HG03095 (cell line): Measurements from ENCODE around the gene PLCB4.
"Not testable (repeated sequence)": the region's sequence is repeated elsewhere in the genome, so short reads cannot be mapped to it uniquely, and the experiment has no call there.

ENCODE experiments used
- ATAC-seq: cut with Tn5 transposase; IDR thresholded peaks from one replicate; pipeline ENCODE4 v1.9.1; 2021; ENCODE audit warnings: moderate library complexity; ENCODE audit not compliant: unreplicated experiment

PLCB4 gene

DNA sequence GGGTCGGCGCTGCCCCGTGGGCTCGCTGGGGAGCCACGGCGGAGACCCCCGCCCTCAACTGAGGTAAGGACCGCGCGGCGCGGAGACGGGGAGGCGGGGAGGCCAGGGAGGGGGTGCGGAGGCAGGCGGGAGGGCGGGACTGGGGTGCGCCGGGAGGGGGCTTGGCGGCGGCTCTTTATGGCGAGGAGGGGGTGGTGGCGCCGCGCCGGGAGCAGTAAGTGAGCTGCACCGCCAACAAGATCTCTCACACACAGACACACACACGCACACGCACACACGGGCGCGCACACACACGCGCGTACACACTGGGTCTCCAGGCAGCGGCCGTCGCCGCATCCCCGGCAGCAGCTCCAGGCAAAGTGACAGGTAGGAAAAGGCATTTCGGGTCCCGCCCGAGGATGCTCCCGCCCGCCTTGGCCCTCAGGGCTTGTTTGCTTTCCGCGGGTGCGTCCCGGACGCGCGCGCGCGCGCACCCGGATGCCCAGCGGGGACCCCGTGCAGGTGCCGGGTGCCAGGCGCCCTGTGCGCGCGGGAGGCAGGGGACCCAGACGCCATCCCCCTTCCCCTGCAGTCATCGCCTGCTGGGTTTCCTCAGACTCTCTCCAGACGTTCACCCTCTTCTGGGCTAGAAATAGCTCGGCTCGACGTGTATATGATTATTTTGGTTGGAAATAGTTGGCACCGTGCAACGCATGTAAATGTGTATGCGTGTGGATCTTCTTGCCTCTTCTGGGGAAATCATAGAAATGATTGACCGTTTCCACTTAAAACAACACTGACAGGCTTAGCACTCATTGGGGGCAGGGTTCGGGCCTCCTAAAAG, at the start of gene PLCB4:
Gene PLCB4 (plus strand): TSS at position 247 of the 823 bp plus-strand sequence. CDS start 238,728 bp downstream, outside the sequence.
- ATAC-seq: no peak

DNA sequence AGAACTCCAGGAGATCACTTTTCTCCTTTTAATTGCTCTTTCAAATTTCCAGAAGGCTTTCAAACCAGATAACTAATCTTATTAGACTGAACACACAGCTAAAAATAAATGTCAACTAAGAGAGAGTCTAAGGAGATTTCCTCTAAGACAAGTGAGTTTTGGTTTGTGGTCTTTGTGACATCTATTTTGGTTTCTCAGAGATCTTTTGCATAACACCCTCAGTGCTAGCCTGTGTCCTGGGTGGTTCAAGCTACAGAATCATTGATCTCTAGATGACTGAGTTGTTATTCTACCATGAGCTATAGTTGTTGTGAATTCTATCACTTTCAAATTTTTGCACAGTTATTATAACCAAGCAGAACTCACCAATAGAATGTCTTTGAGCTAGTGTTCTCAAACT, 49.1 kb upstream of the PLCB4 start:
- ATAC-seq: no peak

DNA sequence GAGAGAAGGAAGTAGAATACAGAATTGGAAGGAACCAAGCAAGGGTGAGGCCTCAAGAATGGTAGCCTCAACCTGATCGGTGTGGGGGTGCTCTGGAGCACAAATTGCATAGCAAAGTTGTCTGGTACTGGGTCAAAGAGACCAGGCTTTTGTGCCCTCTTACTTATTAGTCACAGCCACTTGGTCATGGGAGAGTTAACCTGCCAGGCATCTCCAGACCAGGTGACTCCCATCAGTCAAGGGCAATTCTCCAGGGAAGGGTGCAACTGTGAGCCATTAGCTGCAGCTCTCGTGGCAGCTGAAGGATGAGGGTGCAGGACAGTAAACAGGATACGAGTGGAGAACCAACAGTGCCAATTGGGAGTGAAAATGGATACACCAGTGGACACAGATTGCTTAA, 47.7 kb upstream of the PLCB4 start:
- ATAC-seq: no peak

DNA sequence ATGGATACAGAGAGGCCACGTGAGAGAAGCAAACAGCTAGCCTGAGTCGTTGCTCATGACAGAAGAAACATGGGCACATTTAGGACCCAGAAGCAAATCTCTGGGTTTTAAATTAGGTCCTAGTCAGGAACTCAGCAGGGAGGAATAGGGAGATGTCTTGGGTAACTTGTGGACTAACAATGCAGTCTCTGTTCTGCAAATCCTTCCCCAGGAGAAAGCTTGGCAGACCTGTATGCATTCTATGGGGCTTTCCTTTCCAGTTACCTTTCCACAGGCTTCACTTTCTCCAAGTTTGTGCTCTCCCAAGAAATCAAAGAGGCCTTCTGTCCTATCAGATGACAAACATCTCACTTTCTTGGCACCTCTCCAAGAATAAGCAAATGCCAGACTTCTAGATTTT, 47.2 kb upstream of the PLCB4 start:
- ATAC-seq: no peak

DNA sequence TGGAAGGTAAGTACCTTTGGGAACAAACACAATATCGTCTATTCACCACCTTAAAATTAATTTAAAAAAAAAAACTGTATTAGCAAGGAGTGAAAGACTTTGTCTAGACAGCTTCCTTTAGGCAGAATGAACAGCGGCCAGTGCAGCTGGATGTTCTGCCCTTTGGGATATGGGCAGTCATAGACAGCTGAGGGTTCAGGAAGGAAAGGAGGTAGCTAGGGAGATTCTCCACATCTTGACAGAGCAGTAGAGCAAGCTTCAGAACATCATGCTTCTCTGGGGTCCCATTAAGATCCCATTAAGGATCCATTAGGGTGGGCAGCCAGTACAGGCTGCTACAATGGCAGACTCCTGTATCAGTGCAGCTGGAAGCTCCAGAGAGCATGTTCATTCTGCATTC, 46.5 kb upstream of the PLCB4 start:
- ATAC-seq: no peak

DNA sequence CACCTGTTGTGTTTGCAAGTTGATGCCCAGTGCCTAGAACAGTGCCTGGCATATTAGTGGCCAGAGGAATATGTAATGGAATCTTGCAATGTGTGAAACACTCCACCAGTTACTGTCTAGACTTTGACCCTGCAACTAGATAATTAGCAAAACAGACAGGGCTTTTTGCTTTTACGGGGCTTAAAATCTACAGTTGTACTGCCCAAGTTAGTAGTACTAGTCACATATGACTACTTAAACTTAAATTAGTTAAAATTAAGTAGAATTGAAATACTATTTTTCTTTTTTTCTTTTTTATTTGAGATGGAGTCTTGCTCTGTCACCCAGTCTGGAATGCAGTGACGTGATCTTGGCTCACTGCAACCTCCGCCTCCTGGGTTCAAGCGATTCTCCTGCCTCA, 44.3 kb upstream of the PLCB4 start:
- ATAC-seq: no peak

DNA sequence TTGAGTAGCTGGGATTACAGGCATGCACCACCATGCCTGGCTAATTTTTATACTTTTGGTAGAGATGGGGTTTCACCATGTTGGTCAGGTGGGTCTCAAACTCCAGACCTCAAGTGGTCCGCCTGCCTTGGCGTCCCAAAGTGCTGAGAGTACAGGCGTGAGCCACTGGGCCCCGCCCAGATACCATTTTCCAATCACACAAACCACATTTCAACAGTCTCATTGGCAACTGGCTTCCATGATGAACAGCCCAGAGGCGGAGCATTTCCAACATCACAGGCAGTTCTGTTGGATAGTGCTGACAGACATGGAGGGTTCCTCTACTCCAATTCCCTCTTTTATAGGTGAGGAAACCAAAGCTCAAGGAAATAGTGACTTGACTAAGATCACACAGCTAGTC, 43.9 kb upstream of the PLCB4 start:
- ATAC-seq: no peak

DNA sequence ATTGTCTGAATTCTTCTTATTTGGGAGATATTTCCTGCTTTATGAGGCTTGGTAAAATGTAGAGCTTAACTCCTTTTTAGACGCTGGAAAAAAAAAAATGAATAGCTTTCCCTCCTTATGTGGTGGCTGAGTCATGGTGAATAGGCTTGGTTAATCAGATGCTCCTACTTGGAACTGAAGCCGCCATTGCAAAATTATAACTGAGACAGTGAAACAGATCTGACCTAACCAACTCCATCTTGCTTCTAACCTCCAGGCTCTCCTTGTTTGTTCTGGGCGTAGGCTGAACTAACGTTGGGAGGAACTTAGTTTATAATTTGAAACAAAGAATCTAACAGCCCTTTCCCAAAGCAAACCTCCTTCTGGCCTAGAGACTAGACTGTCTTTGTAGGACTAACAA, 43.2 kb upstream of the PLCB4 start:
- no peak for ATAC-seq

DNA sequence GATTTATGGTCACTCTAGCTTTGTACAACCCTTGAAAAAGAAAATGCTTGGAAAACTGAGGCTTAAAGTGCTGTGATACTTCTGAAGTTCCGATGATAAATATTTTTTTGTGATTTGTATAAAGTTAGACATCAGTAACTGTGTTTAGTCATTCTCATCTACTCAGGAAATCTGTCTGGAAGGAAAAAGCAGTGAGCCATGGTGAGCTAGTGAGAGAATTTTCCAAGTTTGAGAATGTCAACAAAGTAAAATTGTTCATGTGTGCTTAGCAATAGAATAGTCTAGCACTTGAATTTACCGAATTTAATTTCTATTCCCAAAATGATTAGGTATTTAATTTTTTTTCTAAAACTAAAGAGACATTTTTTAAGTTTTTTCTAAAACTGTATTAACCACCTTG, 41.3 kb upstream of the PLCB4 start:
- no peak for ATAC-seq

DNA sequence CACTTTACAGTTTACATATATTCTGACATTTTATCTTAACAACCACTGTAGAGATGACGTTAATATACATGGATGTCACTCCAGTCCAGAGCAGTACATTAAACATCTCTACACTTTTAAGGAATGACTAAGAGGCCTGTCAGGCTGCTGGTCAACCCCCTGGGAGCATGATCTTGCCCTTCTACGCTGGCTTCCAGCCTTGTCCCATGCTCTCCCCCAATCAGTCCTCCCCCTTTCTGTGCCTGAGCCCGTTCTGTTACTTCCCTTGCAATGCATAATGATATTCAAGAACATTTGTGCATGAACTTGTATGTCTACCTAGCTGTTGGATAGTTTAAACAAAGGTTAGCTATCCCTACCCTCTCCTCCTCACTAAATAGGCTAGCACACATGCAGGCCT, 40.5 kb upstream of the PLCB4 start:
- ATAC-seq: no peak

DNA sequence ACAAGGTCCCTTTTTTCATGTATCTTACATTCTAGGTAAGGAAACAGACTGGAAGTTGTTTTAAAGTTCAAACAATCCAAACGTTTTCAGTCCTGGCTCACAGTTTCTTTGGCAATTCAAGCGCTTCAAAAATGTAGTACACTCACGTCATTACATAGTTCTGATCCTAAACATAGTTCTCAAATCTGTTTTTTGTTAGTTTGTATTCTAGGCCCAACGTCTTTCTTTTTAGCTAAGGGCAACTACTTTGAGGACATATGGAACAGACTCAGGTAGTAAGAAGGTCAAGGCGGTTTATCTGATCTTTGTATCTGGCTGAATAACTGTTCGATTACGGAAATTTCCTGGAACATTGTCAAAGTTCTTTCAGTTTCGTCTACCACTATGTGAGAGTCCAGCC, 36.9 kb upstream of the PLCB4 start:
- no peak for ATAC-seq

DNA sequence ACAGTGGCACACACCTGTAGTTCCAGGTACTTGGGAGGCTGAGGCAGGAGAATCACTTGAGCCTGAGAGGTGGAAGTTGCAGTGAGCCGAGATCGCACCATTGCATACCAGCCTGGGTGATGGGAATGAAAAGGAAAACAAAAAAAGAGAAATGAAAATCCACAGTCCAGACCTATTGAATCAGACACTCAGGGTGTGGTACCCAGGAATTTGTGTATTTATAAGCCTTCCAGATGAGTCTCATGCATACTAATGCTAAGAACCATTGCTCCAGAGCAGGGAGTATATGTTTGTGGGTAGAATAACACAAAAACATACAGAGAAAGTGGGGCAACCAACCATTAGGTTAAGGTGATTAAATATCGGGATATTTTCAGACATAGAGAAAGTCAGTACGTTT, 36.1 kb upstream of the PLCB4 start:
- ATAC-seq: no peak

DNA sequence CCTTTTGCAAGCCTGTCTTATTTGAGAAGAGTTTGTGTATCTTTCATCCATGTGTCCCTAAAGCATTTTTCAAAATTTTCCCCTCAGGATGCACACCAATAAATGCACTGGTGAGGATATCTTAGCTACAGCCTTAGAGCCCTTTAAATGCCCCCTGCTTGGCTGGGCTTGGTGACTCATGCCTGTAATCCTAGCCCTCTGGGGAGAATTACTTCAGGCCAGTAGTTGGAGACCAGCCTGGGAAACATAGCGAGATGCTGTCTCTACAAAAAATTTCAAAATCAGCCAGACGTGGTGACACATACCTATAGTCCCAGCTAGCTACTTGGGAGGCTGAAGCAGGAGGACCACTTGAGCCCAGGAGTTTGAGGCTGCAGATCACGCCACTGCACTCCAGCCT, 33.8 kb upstream of the PLCB4 start:
- no peak for ATAC-seq

DNA sequence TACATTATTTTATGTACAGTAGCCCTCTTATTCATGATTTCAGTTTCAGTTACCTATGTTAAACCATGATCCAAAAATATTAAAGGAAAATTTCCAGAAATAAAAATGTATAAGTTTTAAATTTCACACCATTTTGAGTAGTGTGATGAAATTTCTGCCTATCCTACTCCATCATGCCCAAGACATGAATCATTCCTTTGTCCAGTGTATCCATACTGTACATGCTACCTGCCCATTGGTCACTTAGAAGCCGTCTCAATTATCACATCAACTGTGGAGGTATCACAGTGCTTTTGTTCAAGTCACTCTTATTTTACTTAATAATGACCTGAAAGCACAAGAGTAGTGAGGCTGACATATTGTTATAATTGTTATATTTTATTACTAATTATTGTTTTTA, 32.3 kb upstream of the PLCB4 start:
- no peak for ATAC-seq

DNA sequence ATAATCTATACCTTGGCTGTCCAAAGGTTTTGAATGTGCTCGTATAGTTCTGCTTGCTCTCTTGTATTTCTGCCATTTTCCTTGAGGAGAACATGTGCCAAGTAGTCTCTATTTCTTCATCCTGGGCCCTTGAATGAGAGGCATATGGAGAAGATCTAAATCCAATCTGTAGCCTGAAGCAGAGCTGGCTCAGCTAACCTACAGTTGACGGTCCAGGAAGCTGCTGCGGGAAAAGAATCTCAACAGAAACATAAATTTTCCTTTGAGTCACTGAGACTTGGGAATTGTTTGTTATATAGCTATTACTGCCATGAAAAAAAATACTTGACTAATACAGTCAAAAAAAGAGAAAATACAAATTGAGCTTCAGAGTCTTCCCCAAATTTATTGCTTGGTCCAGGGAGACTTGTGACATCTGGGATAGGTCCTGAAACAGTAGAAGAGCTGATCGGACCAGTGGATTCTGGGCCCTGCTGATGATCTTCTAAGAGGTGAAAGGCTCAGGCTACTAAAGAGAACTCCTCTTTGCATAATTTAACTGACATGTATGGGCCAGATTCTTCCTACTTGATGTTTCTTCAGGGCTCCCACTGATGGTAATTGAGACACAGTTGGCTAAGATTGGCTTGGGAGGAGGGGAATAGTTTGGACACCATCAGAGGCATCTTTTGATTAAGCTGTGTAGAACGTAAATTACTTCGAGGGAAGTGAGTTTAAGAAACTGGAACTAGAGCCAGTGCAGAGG, 29.9 kb upstream of the PLCB4 start:
- no peak for ATAC-seq

DNA sequence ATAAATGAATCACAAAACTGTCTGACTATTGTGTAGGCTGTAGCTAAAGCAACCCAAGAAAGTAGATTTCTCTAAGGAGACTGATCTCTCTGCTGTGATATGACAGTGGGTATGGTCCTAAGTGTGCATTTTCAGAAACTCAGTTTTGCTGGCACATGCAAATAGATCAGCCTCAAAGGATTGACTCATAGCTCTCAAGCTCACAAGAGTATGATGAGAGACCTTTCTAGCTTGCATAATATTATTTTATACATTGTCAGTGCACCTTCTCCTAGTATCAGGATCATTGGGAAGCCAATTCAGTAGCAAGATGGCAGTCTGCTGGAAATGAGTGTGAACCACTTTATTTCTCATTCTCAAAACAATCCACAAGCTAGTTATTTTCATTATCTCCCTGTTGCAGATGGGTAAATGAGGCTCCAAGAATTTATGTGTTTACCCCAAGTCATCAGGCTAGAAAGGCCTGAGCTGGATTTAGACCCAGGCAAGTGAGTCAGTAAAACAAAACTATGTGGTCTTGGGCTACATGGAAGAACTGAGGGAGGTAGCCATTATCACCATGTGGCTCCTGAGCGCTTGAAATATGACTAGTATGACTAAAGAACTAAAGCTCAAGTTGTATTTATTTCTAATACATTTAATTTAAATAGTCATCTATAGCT, 27.9 kb upstream of the PLCB4 start:
- no peak for ATAC-seq

DNA sequence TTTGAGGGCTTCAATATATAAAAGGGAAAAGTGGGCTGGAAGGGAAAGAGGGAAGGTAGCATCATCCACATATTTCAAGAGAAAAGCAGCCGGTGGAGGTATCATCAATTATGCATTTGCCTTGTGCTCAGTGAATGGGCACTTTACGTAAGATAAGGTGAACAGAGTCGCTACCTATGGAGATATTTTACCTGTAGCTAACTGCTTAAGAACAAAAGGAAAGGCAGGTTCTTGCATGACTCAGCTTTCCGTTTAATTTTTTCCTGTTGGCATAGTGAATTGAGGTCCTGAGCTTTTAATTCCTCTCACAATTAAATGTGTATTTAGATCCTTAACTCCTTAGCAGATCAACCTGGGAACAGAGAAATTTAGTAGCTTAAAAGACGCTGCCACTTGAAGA, 25.5 kb upstream of the PLCB4 start:
- ATAC-seq: no peak

DNA sequence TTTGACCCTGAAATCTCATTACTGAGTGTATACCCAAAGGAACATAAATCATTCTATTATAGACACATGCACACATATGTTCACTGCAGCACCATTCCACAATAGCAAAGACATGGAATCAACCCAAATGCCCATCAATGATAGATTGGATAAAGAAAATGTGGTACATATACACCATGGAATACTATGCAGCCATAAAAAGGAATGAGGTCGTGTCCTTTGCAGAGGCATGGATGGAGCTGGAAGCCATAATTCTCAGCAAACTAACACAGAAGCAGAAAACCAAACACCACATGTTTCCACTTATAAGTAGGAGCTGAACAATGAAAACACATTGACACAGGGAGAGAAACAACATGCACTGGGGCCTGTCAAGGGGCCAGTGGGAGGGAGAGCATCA, 21.0 kb upstream of the PLCB4 start:
- ATAC-seq: not testable (repeated sequence)

DNA sequence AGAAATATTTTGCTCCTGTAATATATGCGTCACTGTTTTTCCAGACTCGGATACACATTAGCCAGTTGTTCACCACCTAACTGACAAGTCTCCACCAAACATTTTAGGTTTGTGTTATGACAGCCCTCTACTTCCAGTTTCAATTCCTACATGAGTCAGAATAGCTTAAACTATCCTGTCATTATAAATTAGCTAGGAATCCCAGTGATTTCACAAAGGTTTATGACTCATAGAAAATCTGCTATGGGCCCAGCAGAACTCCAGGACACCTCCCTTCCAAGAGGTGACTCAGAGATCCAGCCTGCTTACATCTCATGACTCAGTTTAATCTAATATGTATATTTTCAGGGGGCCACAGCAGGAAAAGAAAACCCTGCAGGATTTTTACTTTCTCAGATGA, 17.4 kb upstream of the PLCB4 start:
- ATAC-seq: no peak

DNA sequence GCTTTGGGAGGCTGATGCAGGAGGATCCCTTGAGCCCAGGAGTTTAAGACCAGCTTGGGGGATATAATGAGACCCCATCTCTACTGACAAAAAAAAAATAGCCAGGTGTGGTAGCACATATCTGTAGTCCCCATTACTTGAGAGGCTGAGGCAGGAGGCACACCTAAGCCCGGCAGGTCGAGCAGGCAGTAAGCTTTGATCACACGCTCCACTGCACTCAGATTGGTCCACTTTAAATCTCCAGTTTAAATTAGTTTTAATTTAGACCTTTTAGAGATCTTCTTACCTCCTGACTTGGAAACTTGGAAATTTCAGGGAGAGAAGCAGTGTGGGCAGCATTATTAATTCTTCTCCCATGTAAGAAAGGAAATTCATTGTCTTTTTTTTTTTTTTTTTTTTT, 16.8 kb upstream of the PLCB4 start:
- ATAC-seq: no peak

DNA sequence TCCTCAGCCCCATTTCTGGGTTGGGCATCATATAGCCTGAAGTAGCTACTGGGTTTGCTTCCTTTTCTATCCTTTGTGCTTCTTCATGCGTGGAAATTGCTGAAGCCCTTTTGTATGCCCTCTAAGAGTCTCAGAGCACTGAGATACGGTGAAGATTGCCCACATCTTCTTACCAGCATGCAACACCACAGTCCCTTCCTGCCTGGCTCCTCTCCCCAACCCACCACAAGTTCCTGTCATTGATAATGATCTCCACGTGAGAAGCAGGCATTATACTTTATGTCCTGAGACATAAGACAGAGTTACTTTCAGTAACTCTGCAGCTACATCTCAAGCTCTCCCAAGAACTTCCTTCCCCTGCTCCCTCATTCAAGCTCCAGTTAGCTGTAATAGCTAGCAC, 15.8 kb upstream of the PLCB4 start:
- no peak for ATAC-seq

DNA sequence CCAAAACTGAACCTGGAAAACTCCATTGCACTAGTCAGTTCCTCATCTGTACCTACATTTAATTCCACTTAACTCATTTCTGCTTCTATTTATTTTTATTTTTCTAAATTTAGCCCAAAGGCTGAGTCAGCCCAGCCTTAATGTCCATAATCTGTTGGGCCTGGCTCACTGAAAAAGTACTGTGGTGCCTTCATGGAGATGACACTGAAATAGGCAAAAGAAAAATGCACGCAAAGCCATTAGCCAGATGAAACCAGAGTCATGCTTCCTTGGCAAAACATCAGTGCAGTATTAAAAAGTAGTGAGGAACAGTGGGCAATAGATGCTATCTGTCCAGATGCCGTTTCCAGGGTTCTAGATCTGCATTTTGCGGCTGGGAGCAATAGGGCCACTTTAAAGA, 14.7 kb upstream of the PLCB4 start:
- no peak for ATAC-seq
